ENCODE measurements around the gene PLAU. TPM values are rescaled to one million over a fixed set of nuclear protein-coding genes. Genes with fewer than 3 reads are reported as not detected.

The PLAU gene
- total RNA-seq, 1 experiment from 2014 or later, result 15.0 TPM

DNA sequence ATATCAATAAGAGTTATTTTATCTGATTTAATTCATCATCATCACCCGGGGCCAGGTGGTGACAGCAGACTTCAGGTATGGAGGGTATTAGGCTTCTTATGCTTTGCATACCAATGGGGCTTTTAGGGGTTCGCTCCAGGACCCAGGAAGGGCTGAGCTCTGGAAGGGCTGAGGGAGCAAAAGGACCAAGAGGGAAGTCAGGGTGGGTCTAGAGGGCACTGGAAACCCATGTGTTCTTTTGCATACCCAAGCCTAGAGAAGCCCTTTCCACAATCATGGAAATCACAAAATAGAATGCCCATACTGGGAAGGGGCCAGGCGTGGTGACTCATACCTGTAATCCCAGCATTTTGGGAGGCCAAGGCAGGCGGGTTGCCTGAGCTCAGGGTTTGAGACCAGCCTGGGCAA, 56.1 kb downstream of the PLAU start (continued):
- TF ChIP-seq, protein P1, sequence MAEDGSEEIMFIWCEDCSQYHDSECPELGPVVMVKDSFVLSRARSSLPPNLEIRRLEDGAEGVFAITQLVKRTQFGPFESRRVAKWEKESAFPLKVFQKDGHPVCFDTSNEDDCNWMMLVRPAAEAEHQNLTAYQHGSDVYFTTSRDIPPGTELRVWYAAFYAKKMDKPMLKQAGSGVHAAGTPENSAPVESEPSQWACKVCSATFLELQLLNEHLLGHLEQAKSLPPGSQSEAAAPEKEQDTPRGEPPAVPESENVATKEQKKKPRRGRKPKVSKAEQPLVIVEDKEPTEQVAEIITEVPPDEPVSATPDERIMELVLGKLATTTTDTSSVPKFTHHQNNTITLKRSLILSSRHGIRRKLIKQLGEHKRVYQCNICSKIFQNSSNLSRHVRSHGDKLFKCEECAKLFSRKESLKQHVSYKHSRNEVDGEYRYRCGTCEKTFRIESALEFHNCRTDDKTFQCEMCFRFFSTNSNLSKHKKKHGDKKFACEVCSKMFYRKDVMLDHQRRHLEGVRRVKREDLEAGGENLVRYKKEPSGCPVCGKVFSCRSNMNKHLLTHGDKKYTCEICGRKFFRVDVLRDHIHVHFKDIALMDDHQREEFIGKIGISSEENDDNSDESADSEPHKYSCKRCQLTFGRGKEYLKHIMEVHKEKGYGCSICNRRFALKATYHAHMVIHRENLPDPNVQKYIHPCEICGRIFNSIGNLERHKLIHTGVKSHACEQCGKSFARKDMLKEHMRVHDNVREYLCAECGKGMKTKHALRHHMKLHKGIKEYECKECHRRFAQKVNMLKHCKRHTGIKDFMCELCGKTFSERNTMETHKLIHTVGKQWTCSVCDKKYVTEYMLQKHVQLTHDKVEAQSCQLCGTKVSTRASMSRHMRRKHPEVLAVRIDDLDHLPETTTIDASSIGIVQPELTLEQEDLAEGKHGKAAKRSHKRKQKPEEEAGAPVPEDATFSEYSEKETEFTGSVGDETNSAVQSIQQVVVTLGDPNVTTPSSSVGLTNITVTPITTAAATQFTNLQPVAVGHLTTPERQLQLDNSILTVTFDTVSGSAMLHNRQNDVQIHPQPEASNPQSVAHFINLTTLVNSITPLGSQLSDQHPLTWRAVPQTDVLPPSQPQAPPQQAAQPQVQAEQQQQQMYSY (CRISPR knock-in tag; IDR thresholded peaks at IDR 0.05), result no peak
- 0 out of 2 replicates have a peak, but pooled peaks have one; percentile 26 for TF ChIP-seq CBFB (CRISPR knock-in tag; IDR thresholded peaks at IDR 0.05; ENCODE audit: low read depth)
- TF ChIP-seq ZNF232 (CRISPR knock-in tag; IDR thresholded peaks at IDR 0.05), result no peak
- peak; percentile 34; the same call in 1 of the 2 replicates for TF ChIP-seq ZNF423 (CRISPR knock-in tag; IDR thresholded peaks at IDR 0.05)
- peak; percentile 39; the same call in 1 of the 2 replicates for TF ChIP-seq FOXK1 (CRISPR knock-in tag; IDR thresholded peaks at IDR 0.05)
- TF ChIP-seq, protein P2, sequence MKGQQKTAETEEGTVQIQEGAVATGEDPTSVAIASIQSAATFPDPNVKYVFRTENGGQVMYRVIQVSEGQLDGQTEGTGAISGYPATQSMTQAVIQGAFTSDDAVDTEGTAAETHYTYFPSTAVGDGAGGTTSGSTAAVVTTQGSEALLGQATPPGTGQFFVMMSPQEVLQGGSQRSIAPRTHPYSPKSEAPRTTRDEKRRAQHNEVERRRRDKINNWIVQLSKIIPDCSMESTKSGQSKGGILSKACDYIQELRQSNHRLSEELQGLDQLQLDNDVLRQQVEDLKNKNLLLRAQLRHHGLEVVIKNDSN (CRISPR knock-in tag; IDR thresholded peaks at IDR 0.05), result no peak; the same call in 1 of the 2 replicates

Other genes starting within 250 kb of the PLAU start
- gene AGAP5, start 213.0 kb upstream of the PLAU start, total RNA-seq (2021), result 7.5 to 10.4 TPM (median 9.3 TPM) in 3 replicates
- gene SEC24C, start 166.8 kb upstream of the PLAU start, total RNA-seq (2021), result 64.2 to 74.2 TPM (median 64.5 TPM) in 3 replicates
- 45.9 to 47.9 TPM (median 45.9 TPM) in 3 replicates for gene CHCHD1, start 129.1 kb upstream of the PLAU start, total RNA-seq (2021)
- 50.5 to 59.1 TPM (median 53.2 TPM) in 3 replicates for gene ZSWIM8, start 125.5 kb upstream of the PLAU start, total RNA-seq (2021)
- 26.3 to 32.3 TPM (median 31.1 TPM) in 3 replicates for gene NDST2, start 99.5 kb upstream of the PLAU start, total RNA-seq (2021)
- gene CAMK2G, start 36.6 kb upstream of the PLAU start, total RNA-seq (2021), result 34.9 to 39.9 TPM (median 34.9 TPM) in 3 replicates
- 225 to 236 TPM (median 234 TPM) in 3 replicates for gene VCL, start 87.0 kb downstream of the PLAU start, total RNA-seq (2021)
- gene AP3M1, start 239.7 kb downstream of the PLAU start, total RNA-seq (2021), result 33.7 to 37.3 TPM (median 36.5 TPM) in 3 replicates
- gene ADK, start 240.1 kb downstream of the PLAU start, total RNA-seq (2021), result 30.2 to 32.7 TPM (median 32.5 TPM) in 3 replicates

All from WTC11 (cell line).